ENCODE measurements around the gene MEIOSIN. TPM values are rescaled to one million over a fixed set of nuclear protein-coding genes. Genes with fewer than 3 reads are reported as not detected.

The MEIOSIN gene
- total RNA-seq, 2 experiments from 2014 or later: not detected

DNA sequence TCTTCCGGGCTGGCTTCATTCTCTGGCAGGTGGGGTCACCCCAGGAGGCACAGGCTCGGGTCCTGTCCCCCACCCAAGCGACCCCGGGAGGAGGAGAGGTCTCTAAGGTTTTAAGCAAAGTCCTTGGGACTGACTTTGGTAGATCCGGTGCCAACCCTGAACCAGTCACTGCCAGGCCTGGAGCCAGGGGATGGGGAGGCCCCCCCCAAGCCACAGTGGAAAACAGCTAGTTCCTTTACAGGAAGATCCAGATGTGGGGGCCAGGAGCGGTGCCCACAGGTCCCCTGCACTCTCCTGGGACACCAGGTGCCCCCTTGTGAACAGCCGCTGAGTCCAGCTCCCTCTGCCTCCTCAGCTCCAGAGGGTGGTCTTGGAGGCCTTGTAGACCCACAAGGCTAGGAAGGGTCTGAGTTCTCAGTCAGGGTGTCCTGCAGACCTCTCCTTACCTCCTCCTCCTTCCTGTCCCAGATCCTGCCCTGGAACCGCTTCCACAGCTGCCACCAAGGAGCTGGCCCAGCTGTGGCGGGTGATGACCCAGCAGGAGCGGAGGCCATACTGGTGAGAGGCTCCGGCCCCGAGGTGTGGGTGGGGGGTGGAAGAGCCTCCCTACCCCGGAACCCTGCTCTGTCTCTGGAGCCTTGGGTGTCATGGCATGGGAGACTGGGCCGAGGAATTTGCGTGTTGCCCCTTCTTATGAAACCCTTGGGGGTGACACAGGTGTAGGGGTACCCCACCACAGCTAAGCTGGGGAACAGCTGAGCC is 29.8 kb downstream of the MEIOSIN start:
- H3K9me3 ChIP-seq (ENCODE audit: low read length): no peaks in the 10 kb centered on the region
- TF ChIP-seq, protein P1, sequence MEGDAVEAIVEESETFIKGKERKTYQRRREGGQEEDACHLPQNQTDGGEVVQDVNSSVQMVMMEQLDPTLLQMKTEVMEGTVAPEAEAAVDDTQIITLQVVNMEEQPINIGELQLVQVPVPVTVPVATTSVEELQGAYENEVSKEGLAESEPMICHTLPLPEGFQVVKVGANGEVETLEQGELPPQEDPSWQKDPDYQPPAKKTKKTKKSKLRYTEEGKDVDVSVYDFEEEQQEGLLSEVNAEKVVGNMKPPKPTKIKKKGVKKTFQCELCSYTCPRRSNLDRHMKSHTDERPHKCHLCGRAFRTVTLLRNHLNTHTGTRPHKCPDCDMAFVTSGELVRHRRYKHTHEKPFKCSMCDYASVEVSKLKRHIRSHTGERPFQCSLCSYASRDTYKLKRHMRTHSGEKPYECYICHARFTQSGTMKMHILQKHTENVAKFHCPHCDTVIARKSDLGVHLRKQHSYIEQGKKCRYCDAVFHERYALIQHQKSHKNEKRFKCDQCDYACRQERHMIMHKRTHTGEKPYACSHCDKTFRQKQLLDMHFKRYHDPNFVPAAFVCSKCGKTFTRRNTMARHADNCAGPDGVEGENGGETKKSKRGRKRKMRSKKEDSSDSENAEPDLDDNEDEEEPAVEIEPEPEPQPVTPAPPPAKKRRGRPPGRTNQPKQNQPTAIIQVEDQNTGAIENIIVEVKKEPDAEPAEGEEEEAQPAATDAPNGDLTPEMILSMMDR (conservative IDR thresholded peaks at IDR 0.05; ENCODE audit: low read length): no peak
- no peak for TF ChIP-seq EZH2phosphoT487 (IDR thresholded peaks at IDR 0.05; ENCODE audit: borderline replicate concordance, low read depth, low read length)
- no peak overlapping the region for H3K27ac ChIP-seq (ENCODE audit: low read depth, low read length, poor library complexity, severe bottlenecking)
- ChIA-PET CTCF (ENCODE audit: unreplicated experiment) (no interaction called here), POLR2A (interaction anchor here (0.5 kb wide), 1 partner anchor 46 kb away, joined by 3 read pairs; no protein-coding TSS in a partner anchor)
- no peak overlapping the region for H2AFZ ChIP-seq (ENCODE audit: low read length)
- BruUV-seq (replicated peaks): no TSS peak
- no peak overlapping the region for H3K4me2 ChIP-seq (ENCODE audit: low read length)
- H3K4me1 ChIP-seq (ENCODE audit: insufficient read depth, low read length, poor library complexity, severe bottlenecking): peaks cover 5% of the 10 kb centered on the region
- intact Hi-C loops (cut with micrococcal nuclease; ENCODE audit: unreplicated experiment): no loop called here
- no peak for DNase-seq (ENCODE audit: low spot score)
- no peaks in the 10 kb centered on the region for H4K20me1 ChIP-seq (ENCODE audit: insufficient read depth, low read length)
- no peak overlapping the region for H3K4me3 ChIP-seq (ENCODE audit: low read depth, low read length, poor library complexity, severe bottlenecking)
- H3K36me3 ChIP-seq (ENCODE audit: insufficient read depth, low read length): no peaks in the 10 kb centered on the region
- no peaks in the 10 kb centered on the region for H3K9me2 ChIP-seq (ENCODE audit: insufficient read depth, low read length)
- H3K79me2 ChIP-seq (ENCODE audit: insufficient read depth, low read depth, low read length): no peaks in the 10 kb centered on the region

DNA sequence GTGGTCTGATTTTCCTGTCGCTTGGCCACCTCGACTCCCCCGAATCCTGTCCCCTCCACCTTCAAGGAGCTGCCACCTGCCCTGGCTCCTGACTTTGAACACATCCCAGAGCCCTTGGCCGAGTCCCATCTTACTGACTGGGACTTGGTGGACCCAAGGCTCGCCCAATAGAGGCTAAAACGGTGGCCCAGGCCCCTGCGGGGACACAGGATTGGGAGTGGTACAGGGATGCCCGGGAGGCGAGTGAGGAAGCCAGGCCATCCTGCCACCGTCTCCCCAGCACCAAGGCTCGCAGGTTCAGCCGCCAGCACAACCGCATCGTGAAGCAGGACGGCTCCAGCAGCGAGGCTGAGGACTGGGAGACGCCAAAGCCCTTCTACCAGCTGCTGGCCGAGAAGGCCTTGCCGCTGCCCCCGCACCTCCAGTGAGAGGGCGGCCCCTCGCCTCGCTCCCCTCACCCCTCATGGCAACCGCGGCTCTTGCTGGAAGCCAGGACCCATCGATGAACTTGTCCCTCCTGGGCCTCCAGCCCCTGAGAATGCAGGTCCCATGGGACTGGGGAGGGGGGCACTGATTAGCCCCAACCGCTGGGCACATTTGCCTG is 30.6 kb downstream of the MEIOSIN start:
- CTCF ChIA-PET (ENCODE audit: unreplicated experiment): no interaction called here

More for the DNA sequence above, 30.6 kb downstream of the MEIOSIN start:
- Histone ChIP-seq H3K4me2 (ENCODE audit: low read length) (no peak overlapping the region), H3K9me2 (ENCODE audit: insufficient read depth, low read length) (no peaks in the 10 kb centered on the region), H3K27ac (ENCODE audit: low read depth, low read length, poor library complexity, severe bottlenecking) (no peak overlapping the region), H3K79me2 (ENCODE audit: insufficient read depth, low read depth, low read length) (no peaks in the 10 kb centered on the region), H4K20me1 (ENCODE audit: insufficient read depth, low read length) (no peaks in the 10 kb centered on the region), H2AFZ (ENCODE audit: low read length) (no peak overlapping the region), H3K4me3 (ENCODE audit: low read depth, low read length, poor library complexity, severe bottlenecking) (no peak overlapping the region), H3K4me1 (ENCODE audit: insufficient read depth, low read length, poor library complexity, severe bottlenecking) (peaks cover 7% of the 10 kb centered on the region), H3K9me3 (ENCODE audit: low read length) (no peaks in the 10 kb centered on the region), H3K36me3 (ENCODE audit: insufficient read depth, low read length) (no peaks in the 10 kb centered on the region)
- no peak for DNase-seq (ENCODE audit: low spot score)
- no peak for TF ChIP-seq EZH2phosphoT487 (IDR thresholded peaks at IDR 0.05; ENCODE audit: borderline replicate concordance, low read depth, low read length)
- TF ChIP-seq, protein P1 (conservative IDR thresholded peaks at IDR 0.05; ENCODE audit: low read length): no peak
- no TSS peak for BruUV-seq (replicated peaks)
- intact Hi-C loops (cut with micrococcal nuclease; ENCODE audit: unreplicated experiment): no loop called here
- POLR2A ChIA-PET: interaction anchor here (0.5 kb wide), 2 partner anchors 47 to 130 kb away, joined by 3 read pairs; no protein-coding TSS in a partner anchor

Data from OCI-LY7 (cell line).